ENCODE measurements around the gene PCDH15. TPM values are rescaled to one million over a fixed set of nuclear protein-coding genes. Genes with fewer than 3 reads are reported as not detected.

Gene PCDH15
- 30.2 TPM for total RNA-seq

DNA sequence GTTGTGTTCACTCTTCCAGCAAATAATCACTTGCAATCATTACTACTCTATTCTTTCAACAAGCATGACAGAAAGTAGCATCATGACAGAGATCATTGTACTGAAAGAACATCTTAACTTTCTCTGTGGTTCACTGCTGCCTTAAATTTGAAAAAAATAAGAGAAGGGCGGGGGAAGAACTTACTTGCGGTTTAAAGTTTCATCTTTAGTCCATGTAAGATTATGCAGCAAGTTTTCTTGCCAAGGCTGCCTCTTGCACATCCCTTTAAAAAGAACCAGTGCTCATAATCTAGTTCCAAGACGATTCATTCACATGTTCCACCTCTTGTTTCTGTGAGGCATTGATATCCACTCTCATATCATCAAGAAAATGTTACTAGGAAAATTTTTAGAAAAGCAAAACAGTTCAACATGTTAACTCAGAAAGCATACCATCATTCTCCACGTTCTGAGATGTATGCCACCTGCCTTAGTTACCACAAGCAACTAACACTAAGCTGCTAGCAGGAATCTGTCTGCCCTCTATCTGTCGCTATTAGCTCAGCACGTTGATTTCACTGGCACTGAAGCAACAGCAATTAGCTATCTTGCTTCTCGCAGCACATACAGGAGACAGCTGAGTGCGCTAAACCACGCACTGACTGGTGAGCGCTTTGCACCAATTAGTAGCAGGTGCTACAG, at the start of gene PCDH15:
TSS of gene PCDH15 (minus strand) at position 491 of the 681 bp plus-strand sequence. CDS start 136,969 bp downstream, outside the sequence.

Small RNA genes within 50 kb of the gene (small RNA-seq; reads per million reads assigned to genes)
- gene AL365496.1 (not detected), gene MIR548F1 (not detected), gene RNU6-687P (not detected)
